HepG2 (cell line): ENCODE data around the gene KLHL11.

Experiments used
- EP300 ChIP-seq, 3 experiments: sonication (generic) in 1 of 3; formaldehyde crosslinking in 1 of 3; IDR thresholded peaks; 2 replicates each; pipeline versions ENCODE4 v1.5.1 to v1.6.1; 2011 to 2020; ENCODE audit warnings: low read depth in 2 of 3, low read length in 2 of 3, borderline replicate concordance in 1 of 3, improper control_type of control experiment in 1 of 3, mild to moderate bottlenecking in 1 of 3, missing genetic modification reagents in 1 of 3, moderate library complexity in 1 of 3
- IKZF5 ChIP-seq: IDR thresholded peaks from 2 replicates; pipeline ENCODE4 v1.6.1; 2018; ENCODE audit warnings: missing genetic modification reagents, mild to moderate bottlenecking, missing compliant biosample characterization
- MAFK ChIP-seq, 2 experiments: IDR thresholded peaks in 1 of 2; conservative IDR thresholded peaks in 1 of 2; 2 replicates each; pipeline ENCODE4 v1.6.1; 2011; ENCODE audit warnings: improper control_type of control experiment in 2 of 2, low read length in 2 of 2
- RAD21 ChIP-seq: fragments of 450-650 bp; formaldehyde crosslinking; IDR thresholded peaks from 2 replicates; pipeline ENCODE4 v1.5.0; 2020; ENCODE audit warnings: mild to moderate bottlenecking
- ZBTB4 ChIP-seq: sonication (generic); formaldehyde crosslinking; IDR thresholded peaks from 2 replicates; pipeline ENCODE4 v1.4.0; 2020; ENCODE audit warnings: missing genetic modification reagents, mild to moderate bottlenecking, borderline replicate concordance
- ZNF232 ChIP-seq: sonication (generic); formaldehyde crosslinking; IDR thresholded peaks from 2 replicates; pipeline ENCODE4 v1.4.0; 2020; ENCODE audit warnings: missing genetic modification reagents, borderline replicate concordance
- ZNF777 ChIP-seq: sonication (generic); formaldehyde crosslinking; IDR thresholded peaks from 2 replicates; pipeline ENCODE4 v1.4.0; 2020; ENCODE audit warnings: missing genetic modification reagents

- no peak for TF ChIP-seq EP300 (IDR thresholded peaks at IDR 0.05; ENCODE audit: low read depth in 2 of 2, low read length in 2 of 2)
- no peak for TF ChIP-seq EP300 (CRISPR knock-in tag; IDR thresholded peaks at IDR 0.05; ENCODE audit: borderline replicate concordance)
- TF ChIP-seq MAFK (conservative IDR thresholded peaks at IDR 0.05 in 1 of 2, IDR thresholded peaks at IDR 0.05 in 1 of 2; ENCODE audit: low read length in 2 of 2) = no peak
- TF ChIP-seq ZNF777 (CRISPR knock-in tag) = no peak
- no peak for TF ChIP-seq ZBTB4 (CRISPR knock-in tag)
- TF ChIP-seq IKZF5 (CRISPR knock-in tag) = no peak
- TF ChIP-seq ZNF232 = no peak
- TF ChIP-seq RAD21 (CRISPR knock-in tag) = no peak
Observed at GRCh38 chr17:41821776-41822175, 43.4 kb downstream of the KLHL11 start.
